ENCODE data around the gene SMARCA2.

SMARCA2 gene

GRCh38 chr9:2016408-2017330, 1.5 kb downstream of the SMARCA2 start:
- peak overlapping the region; percentile 67 for H3K27ac ChIP-seq
- TF ChIP-seq CTCF (IDR thresholded peaks at IDR 0.05; ENCODE audit: low read depth, low read length, missing control alignments), result no peak
- in situ Hi-C loops (cut with HindIII; ENCODE audit: low pct_ligation_motif_present, low sequenced_read_pairs), result no loop called here
- H3K4me3 ChIP-seq (ENCODE audit: low read depth, low read length), result peak overlapping the region; percentile 78
- no peaks in the 10 kb centered on the region for H3K36me3 ChIP-seq (replicated peaks)
- no peaks in the 10 kb centered on the region for H3K27me3 ChIP-seq (replicated peaks)
- DNase-seq, result peak; percentile 34

- H3K4me3 ChIP-seq (ENCODE audit: low read depth, low read length), result peak overlapping the region; percentile 78
- H3K27ac ChIP-seq, result peak overlapping the region; percentile 67
- peak; percentile 43 for DNase-seq
- no peaks in the 10 kb centered on the region for H3K27me3 ChIP-seq (replicated peaks)
- in situ Hi-C loops (cut with HindIII; ENCODE audit: low pct_ligation_motif_present, low sequenced_read_pairs), result no loop called here
- H3K36me3 ChIP-seq (replicated peaks), result no peaks in the 10 kb centered on the region
- TF ChIP-seq CTCF (IDR thresholded peaks at IDR 0.05; ENCODE audit: low read depth, low read length, missing control alignments), result no peak
Measured at GRCh38 chr9:2017331-2018161, 2.4 kb downstream of the SMARCA2 start.

GRCh38 chr9:2018162-2018643, 3.1 kb downstream of the SMARCA2 start:
- Histone ChIP-seq H3K36me3 (replicated peaks) (no peaks in the 10 kb centered on the region), H3K27me3 (replicated peaks) (no peaks in the 10 kb centered on the region), H3K27ac (no peak overlapping the region), H3K4me3 (ENCODE audit: low read depth, low read length) (peak overlapping the region; percentile 78)
- in situ Hi-C loops (cut with HindIII; ENCODE audit: low pct_ligation_motif_present, low sequenced_read_pairs), result no loop called here
- no peak for DNase-seq
- TF ChIP-seq CTCF (IDR thresholded peaks at IDR 0.05; ENCODE audit: low read depth, low read length, missing control alignments), result no peak

GRCh38 chr9:2018764-2019558, 3.8 kb downstream of the SMARCA2 start:
- no peak overlapping the region for H3K4me3 ChIP-seq (ENCODE audit: low read depth, low read length)
- H3K27ac ChIP-seq, result no peak overlapping the region
- no peaks in the 10 kb centered on the region for H3K36me3 ChIP-seq (replicated peaks)
- no peaks in the 10 kb centered on the region for H3K27me3 ChIP-seq (replicated peaks)
- no peak for TF ChIP-seq CTCF (IDR thresholded peaks at IDR 0.05; ENCODE audit: low read depth, low read length, missing control alignments)
- no peak for DNase-seq
- in situ Hi-C loops (cut with HindIII; ENCODE audit: low pct_ligation_motif_present, low sequenced_read_pairs), result no loop called here

- no peaks in the 10 kb centered on the region for H3K36me3 ChIP-seq (replicated peaks)
- no peak overlapping the region for H3K27ac ChIP-seq
- no peak for DNase-seq
- no peak overlapping the region for H3K4me3 ChIP-seq (ENCODE audit: low read depth, low read length)
- H3K27me3 ChIP-seq (replicated peaks), result no peaks in the 10 kb centered on the region
- TF ChIP-seq CTCF (IDR thresholded peaks at IDR 0.05; ENCODE audit: low read depth, low read length, missing control alignments), result no peak
- in situ Hi-C loops (cut with HindIII; ENCODE audit: low pct_ligation_motif_present, low sequenced_read_pairs), result no loop called here
Measured at GRCh38 chr9:2019723-2020122, 4.6 kb downstream of the SMARCA2 start.

Data from brain microvascular endothelial cell (primary cell).